Epidermal melanocyte (primary cell): ENCODE data around the gene IFNL4.
"Not testable (repeated sequence)": the region's sequence is repeated elsewhere in the genome, so short reads cannot be mapped to it uniquely, and the experiment has no call there.

Experiments used
- DNase-seq: peaks from one replicate; pipeline ENCODE4 v3.0.0; 2011; ENCODE audit warnings: low spot score; ENCODE audit not compliant: insufficient read length

Gene IFNL4

GRCh38 chr19:39224910-39225309 lies 23.7 kb downstream of the IFNL4 start:
- DNase-seq = no peak

DNA sequence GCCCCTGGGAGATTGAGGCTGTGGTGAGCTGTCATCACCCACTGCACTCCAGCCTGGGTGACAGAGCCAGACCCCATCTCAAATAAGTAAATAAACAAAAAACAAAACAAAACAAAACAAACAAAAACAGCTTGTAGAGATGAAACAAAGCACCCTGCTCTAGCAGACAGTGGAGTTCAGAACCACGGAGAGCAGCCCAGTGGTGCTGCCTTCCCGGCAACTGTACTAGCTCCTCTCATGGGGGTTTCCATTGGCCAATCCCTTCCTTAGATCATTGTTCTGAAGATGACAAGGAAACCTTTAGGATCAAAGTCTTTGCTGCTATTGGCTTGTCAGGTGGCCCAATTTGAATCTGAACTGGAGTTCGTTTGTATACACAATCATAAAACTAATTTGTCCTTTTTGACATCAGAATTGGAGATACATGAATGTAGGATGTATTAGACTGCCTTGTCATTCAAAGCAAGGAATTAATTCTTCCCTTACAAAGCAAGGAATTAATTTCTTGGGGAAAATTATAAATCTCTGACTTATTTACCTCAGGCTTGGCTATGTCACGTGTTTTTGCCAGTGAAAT lies 24.9 kb downstream of the IFNL4 start:
- DNase-seq = no peak

GRCh38 chr19:39219108-39219507 lies 29.5 kb downstream of the IFNL4 start:
- not testable (repeated sequence) for DNase-seq

DNA sequence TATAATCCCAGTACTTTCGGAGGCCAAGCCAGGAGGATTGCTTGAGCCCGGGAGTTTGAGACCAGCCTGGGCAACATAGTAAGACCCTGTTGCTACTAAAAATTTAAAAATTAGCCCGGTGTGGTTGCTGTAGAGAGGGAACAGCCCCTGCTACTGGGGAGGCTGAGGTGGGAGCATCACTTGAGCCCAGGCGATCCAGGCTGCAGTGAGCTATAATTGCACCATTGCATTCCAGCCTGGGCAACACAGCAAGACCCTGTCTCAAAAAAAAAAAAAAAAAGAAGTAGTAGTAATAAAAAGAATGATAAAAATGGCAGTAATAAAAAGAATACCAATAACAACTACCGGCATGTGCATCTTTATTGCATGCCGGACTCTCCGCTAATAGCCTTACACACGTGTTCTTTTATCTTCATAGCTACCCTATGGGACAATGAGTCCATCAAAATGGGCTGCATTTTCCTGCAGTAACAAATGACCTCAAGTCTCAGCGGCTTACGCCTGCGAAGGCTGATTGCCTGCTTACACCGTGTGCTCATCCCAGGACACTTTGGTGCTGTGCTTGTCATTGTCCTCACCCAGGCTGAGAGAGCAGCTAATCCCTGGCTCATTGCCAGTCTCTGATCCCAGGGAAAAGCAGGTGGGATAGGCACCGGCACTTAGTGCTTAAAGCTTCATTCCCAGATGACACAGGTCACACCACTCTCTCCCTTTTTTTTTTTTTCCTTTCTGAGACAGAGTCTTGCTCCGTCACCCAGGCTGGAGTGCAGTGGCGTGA lies 30.2 kb downstream of the IFNL4 start:
- DNase-seq = no peak

- DNase-seq = no peak
Measured at GRCh38 chr19:39217094-39217493, 31.6 kb downstream of the IFNL4 start.

GRCh38 chr19:39215323-39215722 lies 33.3 kb downstream of the IFNL4 start:
- DNase-seq = not testable (repeated sequence)

GRCh38 chr19:39212375-39212742 lies 36.3 kb downstream of the IFNL4 start:
- DNase-seq = no peak

DNA sequence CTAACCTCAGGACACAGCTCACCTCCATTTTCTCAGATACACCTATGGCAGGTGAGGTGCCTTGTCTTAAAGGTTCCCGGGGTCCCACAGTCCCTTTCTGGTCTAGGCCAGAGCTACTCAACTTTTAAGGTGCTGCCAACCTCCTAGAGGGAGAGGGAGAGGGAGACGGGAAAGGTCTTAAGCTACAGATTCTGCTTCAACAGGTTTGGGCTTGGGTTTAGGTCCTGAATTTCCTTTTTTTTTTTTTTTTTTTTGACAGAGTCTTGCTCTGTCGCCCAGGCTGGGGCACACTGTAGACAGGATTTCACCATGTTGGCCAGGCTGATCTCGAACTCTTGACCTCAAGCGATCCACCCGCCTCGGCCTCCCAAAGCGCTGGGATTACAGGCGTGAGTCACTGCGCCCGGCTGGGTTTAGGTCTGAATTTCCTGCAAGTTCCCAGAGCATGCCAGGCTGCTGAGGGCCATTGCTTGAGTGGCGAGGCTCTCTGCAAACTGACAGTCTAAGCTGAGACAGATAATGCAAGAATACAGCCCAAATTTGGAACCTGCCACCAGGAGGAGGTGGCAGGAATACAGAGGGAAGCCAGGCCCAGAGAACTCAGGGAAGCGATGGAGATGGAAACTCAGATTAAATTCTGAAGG lies 36.8 kb downstream of the IFNL4 start:
- no peak for DNase-seq

GRCh38 chr19:39209196-39209595 lies 39.5 kb downstream of the IFNL4 start:
- DNase-seq = no peak

GRCh38 chr19:39208175-39208795 lies 40.4 kb downstream of the IFNL4 start:
- no peak for DNase-seq

DNA sequence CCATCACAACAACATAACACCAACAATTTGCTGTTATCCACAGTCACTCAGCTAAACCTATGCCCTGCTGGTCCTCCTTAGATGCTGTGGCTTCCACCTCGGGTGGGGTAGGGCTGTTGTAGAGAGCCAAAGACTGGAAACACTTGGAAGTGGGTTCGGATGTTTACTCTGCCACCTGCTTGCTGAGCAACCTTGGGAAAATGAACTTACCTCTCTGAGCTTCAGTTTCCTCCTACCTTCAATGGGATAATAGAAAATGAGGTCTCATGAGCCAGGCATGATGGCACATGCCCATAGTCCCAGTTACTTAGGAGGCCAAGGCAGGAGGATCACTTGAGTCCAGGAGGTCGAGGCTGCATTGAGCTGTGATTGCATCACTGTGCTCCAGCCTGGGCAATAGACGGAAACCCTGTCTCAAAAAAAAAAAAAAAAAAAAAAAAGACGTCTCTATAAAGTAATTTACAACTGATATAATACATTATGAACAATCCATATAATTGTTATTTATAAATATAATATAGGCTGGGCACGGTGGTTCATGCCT lies 41.3 kb downstream of the IFNL4 start:
- DNase-seq = no peak

DNA sequence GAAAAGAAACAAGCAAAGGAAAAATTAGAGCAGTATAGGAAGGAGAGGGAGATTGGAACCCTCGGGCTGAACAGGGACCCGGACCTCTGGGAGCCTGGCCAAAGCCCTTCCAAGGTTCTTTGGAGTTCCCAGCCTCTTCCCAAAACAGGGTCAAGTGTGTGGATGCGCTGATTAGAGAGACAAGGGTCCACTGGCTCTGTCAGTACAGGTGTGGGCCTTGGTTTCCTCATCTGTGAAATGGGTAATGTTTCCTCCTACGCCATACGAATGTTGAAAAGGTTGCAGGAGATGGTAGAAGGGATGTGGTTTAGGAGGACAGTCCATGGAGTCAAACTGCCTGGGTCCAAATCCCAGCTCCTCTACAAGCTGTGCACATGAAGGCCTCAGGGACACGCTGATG lies 42.5 kb downstream of the IFNL4 start:
- no peak for DNase-seq

DNA sequence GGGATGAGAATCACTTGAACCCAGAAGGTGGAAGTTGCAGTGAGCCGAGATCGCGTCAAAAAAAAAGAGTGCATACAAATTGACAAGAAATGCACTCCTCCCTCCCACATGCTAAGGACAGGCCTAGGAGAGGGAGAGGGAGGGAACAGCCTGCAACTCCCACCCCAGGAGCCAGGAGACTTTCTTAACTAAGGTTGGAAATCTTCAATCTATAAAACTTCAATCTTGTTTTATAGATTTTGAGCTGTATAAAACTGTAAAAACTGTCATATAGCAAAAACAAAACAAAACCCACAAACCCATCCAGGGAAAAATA lies 43.2 kb downstream of the IFNL4 start:
- DNase-seq = no peak

DNA sequence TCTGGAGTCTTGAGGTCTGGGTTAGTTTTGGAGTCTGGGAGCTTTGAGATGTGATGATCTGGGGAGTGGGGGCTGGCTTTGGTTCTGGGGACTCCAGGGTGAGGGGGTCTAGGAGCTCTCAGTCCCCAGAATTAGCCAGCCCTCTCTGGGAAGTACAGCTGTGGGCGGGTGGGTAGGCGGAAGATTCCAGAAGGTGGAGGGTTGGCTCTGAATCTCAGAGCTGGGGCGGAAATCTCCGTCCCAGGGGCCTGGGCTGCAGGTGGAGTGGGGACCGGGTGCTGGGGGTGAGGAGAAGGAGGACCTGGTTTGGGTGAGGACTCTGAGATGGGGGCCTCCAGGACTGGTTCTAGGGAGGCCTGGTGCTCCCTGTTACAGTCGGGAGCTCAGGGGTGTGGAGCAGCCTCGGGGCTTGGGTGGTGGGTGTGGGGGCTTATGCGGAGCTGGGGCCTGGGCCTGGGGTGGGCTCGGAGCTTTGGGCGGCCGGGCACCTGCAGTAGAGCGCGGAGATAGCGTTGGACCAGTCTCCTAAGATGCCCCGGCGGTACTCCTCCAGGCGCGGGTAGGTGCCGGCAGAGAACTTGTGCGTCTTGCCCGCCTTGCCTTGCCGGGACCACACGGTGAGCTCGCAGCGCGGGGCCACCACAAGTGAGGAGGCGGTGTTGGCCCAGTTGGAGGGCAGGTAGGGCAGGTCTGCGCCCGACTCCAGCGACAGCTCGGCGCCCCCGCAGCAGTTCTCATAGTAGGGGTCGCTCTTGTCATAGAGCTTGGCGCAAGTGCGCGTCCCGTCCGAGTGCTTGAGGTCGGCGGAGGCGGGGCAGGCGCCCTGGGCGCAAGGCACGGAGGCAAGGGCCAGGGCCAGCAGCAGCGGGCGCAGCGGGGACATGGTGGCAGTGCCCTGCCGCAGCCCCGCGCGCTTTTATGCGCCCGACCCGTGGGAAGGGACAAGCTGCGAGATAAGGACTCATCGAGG lies 45.0 kb downstream of the IFNL4 start, which contains the start of gene SYCN:
Gene SYCN, minus strand, starts transcription at position 892 of the 970 bp plus-strand sequence. Its CDS starts 9 bp downstream, at position 883.
- no peak for DNase-seq

DNA sequence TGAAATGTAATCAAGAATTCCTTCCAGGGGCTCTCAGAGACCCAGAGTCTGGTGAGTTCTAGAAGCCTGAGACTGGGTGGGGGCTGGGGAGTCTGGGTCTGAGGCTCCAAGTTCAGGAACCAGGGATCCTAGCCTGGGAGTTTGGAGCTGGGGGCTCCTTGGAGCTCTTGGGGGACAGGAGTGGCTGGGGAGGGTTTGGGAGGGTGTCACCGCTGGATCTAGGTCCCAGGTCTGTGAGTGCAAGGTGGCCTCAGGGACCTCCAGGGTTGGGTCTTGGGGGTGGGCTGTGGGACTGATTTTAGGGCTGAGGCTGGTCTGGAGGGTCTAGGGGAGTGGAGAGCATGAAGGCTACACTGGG lies 45.7 kb downstream of the IFNL4 start:
- DNase-seq = no peak

- DNase-seq = no peak
Measured at GRCh38 chr19:39200803-39201115, 47.9 kb downstream of the IFNL4 start.

GRCh38 chr19:39200066-39200802 lies 48.4 kb downstream of the IFNL4 start:
- no peak for DNase-seq

DNA sequence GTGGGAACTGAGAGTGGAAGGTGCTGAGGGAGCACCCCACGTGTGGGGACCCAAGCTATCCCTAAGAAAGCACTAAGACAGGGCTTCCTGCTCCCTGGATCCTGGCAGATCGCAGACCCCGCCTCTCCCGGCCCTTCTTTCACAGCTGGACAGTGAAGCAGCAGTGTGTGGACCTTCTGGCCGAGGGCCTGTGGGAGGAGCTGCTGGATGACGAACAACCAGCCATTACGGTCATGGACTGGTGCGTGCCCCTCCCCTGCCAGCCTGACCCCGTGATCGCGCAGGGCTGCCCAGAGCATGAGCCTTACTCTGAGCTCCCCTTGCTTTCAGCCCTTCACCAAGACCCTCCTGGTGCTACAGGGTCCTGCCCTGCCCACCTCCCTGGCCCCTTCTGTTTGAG lies 49.6 kb downstream of the IFNL4 start:
- peak; percentile 84 for DNase-seq

GRCh38 chr19:39197808-39198207 lies 50.8 kb downstream of the IFNL4 start:
- DNase-seq = no peak

DNA sequence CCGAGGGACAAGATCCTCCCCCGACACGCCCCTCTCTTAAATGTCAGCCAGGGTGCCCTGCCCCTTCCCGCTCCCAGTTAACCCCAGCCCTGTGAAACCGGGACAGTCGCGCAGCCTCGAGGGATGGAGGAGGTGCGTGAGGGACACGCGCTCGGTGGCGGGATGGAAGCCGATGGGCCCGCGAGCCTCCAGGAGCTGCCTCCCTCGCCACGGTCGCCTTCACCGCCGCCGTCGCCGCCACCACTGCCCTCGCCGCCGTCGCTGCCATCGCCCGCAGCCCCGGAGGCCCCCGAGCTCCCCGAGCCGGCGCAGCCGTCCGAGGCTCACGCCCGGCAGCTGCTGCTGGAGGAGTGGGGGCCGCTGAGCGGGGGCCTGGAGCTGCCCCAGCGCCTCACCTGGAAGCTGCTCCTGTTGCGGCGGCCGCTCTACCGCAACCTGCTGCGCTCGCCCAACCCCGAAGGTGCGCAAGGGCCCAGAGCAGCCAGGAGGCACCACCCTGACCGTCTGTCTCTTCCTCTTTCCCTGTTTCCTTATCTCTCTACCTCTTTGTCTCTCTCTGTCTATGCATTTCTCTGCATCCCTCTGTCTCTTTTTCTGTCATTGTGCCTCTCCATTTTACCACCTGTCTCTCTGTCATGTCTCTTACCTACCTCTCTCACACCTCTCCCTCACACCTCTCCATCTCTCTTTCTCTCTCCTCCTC lies 51.6 kb downstream of the IFNL4 start, which contains the start of gene NCCRP1:
Gene NCCRP1, plus strand, starts transcription at position 105 of the 703 bp plus-strand sequence. Its CDS starts 19 bp downstream, at position 124.
- DNase-seq = no peak
